T-helper 2 cell treated with Interferon-gamma antibody and Interleukin-4, amounts not matched to agents 5 μg/mL and 100 μg/mL, for 36 hours (primary cell): ENCODE measurements around the gene KRT78.
A peak's percentile ranks its signal among the peaks of the same experiment; 100 is the strongest.

ENCODE experiments used
- DNase-seq: peaks from one replicate; pipeline ENCODE4 v3.0.0; 2021; ENCODE audit warnings: low spot score
- H3K27ac Mint-ChIP-seq: one replicate; pipeline ENCODE4 v1.8.0; 2021; ENCODE audit warnings: mild to moderate bottlenecking, mixed read lengths
- H3K27me3 Mint-ChIP-seq: one replicate; pipeline ENCODE4 v1.8.0; 2021; ENCODE audit warnings: low read depth, mixed read lengths
- H3K36me3 Mint-ChIP-seq: one replicate; pipeline ENCODE4 v1.8.0; 2021; ENCODE audit warnings: low read depth, mixed read lengths
- H3K4me1 Mint-ChIP-seq: one replicate; pipeline ENCODE4 v1.8.0; 2021; ENCODE audit warnings: low read depth, mixed read lengths
- H3K4me3 Mint-ChIP-seq: one replicate; pipeline ENCODE4 v1.8.0; 2022; ENCODE audit warnings: mild to moderate bottlenecking, moderate library complexity, mixed read lengths
- H3K9me3 Mint-ChIP-seq: one replicate; pipeline ENCODE4 v1.8.0; 2021; ENCODE audit warnings: mixed read lengths

Gene KRT78

DNA sequence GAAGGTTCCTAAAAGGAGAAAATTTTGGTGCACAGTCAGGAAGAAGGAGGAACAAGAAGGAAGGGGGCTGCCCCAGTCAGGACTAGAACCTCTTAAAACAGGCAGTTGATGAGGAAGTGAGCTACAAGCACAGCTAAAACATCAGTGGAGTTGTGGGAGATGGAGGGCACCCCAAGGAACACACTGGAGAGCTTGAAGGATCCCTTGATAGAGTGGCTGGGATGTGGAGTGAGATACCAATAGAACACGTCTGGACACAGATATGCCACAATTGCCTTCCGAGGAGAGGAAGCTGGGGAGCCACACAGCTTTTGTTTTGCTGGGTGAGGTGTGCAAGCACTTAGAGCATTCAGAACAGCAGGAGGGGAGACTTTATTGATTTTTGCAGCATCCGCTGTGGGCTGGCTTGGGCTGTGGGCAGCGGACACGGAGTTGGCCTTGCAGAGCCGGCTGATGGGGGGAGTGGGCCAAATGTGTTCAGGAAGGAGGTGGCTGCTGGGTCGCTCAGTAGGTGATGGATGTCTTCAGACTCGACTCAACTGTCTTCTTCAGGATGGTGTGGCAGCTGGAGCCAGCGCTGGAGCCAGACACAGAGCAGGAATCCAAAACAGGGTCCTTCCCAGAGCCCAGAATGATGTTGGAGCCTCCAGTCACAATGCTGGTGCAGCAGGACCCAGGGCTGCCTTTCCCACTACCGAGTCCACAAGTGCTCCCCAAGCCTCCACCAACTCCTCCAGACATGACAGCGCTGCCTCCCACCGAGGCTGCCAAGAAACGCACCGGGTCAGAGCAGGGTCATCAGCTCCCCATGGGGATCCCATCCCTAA is 10.0 kb downstream of the KRT78 start:
- H3K27ac Mint-ChIP-seq = no peak overlapping the region
- H3K4me3 Mint-ChIP-seq = no peak overlapping the region
- H3K36me3 Mint-ChIP-seq = no peaks in the 10 kb centered on the region
- H3K4me1 Mint-ChIP-seq = peaks cover 15% of the 10 kb centered on the region
- DNase-seq = no peak
- peaks cover 3% of the 10 kb centered on the region for H3K27me3 Mint-ChIP-seq
- H3K9me3 Mint-ChIP-seq = no peaks in the 10 kb centered on the region

DNA sequence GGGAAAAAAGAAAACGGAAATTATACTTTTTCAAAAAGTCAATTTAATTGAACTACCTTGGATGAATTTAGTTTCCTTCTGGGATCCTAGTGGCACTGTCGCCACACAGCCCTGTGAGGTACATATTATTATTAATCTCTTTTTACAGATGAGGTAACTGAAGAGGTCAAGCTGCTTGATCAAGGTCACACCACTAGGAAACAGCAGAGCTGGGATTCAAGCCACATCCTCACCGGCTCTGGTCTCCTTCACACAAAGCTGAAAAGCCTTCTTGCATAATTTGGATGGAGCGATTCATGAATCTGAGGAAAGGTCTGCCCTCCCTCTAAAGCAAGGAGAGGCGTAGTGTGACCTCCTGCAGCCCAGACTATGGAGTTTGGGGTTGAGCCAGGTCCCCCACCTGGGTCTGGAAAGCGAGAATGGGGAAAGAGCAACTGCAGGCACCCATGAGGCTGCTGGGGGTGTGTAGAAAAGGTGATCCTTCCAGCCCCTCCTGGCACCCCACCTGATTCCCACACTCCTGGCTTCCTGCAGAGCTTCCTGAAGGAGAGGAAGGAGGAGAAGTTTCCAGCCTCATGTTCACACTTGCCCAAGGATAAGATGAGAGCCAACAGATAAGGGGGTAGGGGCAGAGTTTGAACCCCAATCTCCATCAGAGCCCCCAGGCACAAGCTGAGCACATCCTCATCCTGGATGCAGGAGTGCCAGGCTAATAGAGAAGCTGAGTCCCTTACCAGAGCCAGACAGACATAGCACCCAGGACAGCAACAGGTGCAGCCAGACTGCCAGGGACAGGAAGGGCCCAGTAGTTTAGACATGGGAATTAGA is 10.8 kb downstream of the KRT78 start:
- Mint-ChIP-seq H3K27ac (no peak overlapping the region), H3K4me3 (no peak overlapping the region), H3K36me3 (no peaks in the 10 kb centered on the region), H3K4me1 (peaks cover 15% of the 10 kb centered on the region), H3K27me3 (peaks cover 3% of the 10 kb centered on the region), H3K9me3 (no peaks in the 10 kb centered on the region)
- DNase-seq = no peak

DNA sequence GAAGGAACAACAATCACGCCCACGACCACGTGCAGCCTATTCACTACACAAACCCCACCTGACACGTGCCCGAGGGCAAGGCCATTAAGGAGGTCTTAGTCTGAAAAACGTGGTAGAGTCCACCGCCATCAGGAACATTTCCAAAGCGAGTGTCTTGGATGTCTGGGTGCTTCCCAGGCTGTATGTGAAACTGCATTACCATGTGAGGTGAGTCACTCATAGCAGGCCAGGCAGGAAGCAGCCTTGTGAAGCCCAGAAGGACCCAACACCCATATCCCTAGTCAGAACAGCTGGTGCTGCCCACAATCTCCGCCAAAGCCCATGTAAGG is 11.4 kb downstream of the KRT78 start:
- no peaks in the 10 kb centered on the region for H3K36me3 Mint-ChIP-seq
- peaks cover 3% of the 10 kb centered on the region for H3K27me3 Mint-ChIP-seq
- no peaks in the 10 kb centered on the region for H3K9me3 Mint-ChIP-seq
- H3K27ac Mint-ChIP-seq = no peak overlapping the region
- no peak overlapping the region for H3K4me3 Mint-ChIP-seq
- H3K4me1 Mint-ChIP-seq = peaks cover 15% of the 10 kb centered on the region
- DNase-seq = peak; percentile 16

DNA sequence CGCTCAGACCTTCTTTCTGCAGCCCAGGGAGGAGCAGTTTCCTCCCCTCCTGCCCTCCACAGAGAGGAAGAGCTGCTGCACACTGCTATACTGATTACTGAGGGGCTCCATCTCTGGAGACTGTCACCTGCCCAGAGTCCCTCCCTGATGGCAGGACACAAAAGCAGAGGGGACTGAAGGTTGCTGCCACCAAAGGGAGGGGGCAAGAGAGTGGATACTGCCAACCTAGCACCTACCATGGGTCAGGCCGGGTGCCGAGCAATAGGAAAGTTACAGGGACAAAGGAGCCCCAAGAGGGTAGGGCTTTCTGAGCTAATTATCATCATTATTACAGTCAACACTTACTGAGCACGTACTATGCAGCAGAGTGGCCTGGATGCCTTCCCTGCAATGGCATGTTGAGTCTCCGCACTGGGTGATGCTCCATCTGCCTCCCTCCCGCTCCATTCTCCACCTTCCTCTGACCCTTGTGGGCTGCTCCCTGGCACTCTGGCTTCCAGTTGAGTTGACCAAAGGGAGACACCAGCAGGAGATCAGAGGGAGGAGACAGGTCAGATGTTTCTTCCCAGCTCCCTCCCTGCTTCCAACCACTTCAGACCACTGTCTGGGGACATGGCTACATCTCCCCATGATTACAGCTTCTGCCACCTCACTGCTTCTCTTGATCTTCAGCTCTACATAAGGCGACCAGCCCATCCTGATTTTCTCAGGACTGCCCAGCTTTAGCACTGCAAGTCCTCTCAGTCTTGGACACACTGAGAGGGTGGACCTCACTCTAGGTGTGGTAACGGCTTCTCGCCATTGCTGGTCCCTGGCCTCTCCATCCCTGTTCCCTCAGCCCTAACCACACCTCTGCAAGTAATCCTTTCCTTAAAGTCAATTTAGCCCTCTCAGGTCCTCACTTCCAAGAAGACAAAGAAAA is 12.0 kb downstream of the KRT78 start:
- Mint-ChIP-seq H3K27me3 (peaks cover 3% of the 10 kb centered on the region), H3K36me3 (no peaks in the 10 kb centered on the region), H3K27ac (peak overlapping the region; percentile 28), H3K4me1 (peaks cover 15% of the 10 kb centered on the region), H3K9me3 (no peaks in the 10 kb centered on the region), H3K4me3 (peak overlapping the region; percentile 8)
- DNase-seq = no peak

DNA sequence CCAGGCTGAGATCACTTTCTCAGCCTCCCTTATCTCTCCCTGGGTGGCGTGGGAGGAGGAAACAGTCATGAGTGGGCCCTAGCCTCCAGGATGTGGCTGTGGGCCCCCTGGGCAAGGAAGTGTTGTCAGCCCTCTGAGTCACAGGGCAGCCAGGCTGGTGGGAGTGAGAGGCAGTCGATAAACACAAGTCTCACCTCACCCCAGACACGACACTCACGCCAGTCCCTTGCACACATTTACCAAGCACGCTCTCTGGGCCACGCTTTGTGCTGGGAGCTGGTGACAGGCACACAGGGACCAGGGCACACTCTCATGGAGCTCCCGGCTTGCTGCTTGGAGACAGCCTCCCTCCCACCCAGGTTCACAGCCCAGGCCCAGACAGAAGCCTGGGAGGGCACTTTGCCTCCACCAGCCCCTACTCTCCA is 12.7 kb downstream of the KRT78 start:
- peak overlapping the region; percentile 8 for H3K4me3 Mint-ChIP-seq
- peak; percentile 78 for DNase-seq

DNA sequence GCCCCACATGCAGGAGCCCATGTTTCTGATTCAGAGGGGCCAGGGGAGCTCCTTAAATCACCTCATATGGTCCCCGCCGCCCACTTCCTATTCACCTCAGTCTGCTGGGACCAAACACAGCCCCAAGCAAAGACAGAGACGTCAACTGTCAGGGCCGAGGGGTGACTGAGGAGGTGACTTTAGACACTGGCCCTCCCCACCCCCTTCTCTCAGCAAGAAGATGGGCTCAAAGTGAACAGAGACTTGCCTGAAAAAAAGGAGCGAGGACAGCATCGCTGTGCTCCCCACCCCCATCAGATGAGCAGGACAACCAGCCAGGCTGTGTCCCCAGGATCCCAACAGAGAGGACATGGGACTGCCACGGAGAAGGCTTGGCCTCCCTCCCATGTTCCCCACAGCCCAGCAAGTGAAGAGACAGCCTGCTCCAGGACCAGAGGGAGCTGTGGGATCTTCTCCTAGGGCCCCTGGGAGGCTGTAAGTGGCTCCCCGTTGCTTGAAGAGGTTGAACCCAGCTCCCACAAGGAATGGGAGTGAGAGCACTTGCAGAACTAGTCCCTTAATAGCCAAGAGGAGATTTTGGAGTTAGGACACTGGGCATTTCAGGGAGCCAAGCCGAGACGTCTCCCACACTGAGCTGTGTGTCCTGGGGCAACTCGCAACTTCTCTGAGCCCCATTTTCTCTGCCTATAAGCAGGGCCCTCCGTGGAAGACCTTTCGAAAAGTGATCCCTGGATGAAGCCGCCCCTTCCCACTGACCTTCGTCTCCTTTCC is 13.3 kb downstream of the KRT78 start:
- no peak for DNase-seq
- Mint-ChIP-seq H3K4me3 (no peak overlapping the region), H3K36me3 (no peaks in the 10 kb centered on the region), H3K9me3 (no peaks in the 10 kb centered on the region), H3K4me1 (peaks cover 15% of the 10 kb centered on the region), H3K27me3 (peaks cover 3% of the 10 kb centered on the region), H3K27ac (no peak overlapping the region)

More for the DNA sequence above, 12.7 kb downstream of the KRT78 start:
- peaks cover 3% of the 10 kb centered on the region for H3K27me3 Mint-ChIP-seq
- peak overlapping the region; percentile 28 for H3K27ac Mint-ChIP-seq
- no peaks in the 10 kb centered on the region for H3K9me3 Mint-ChIP-seq
- peaks cover 15% of the 10 kb centered on the region for H3K4me1 Mint-ChIP-seq
- no peaks in the 10 kb centered on the region for H3K36me3 Mint-ChIP-seq

DNA sequence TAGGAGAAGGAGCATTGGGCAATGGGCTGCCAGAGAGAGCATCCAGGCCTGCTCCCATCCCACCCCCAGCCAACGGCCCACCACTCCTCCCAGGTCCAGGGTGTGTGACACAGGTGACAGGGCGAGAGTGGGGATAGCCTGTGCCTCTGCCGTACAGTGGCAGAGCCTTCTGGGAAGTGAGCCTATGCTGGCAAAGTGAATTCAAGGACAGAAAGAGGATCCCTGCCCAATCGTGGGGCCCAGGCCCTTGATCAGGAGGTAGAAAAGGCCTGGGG is 14.1 kb downstream of the KRT78 start:
- no peaks in the 10 kb centered on the region for H3K36me3 Mint-ChIP-seq
- H3K27me3 Mint-ChIP-seq = peaks cover 5% of the 10 kb centered on the region
- no peak for DNase-seq
- peaks cover 15% of the 10 kb centered on the region for H3K4me1 Mint-ChIP-seq
- H3K27ac Mint-ChIP-seq = no peak overlapping the region
- no peak overlapping the region for H3K4me3 Mint-ChIP-seq
- no peaks in the 10 kb centered on the region for H3K9me3 Mint-ChIP-seq

DNA sequence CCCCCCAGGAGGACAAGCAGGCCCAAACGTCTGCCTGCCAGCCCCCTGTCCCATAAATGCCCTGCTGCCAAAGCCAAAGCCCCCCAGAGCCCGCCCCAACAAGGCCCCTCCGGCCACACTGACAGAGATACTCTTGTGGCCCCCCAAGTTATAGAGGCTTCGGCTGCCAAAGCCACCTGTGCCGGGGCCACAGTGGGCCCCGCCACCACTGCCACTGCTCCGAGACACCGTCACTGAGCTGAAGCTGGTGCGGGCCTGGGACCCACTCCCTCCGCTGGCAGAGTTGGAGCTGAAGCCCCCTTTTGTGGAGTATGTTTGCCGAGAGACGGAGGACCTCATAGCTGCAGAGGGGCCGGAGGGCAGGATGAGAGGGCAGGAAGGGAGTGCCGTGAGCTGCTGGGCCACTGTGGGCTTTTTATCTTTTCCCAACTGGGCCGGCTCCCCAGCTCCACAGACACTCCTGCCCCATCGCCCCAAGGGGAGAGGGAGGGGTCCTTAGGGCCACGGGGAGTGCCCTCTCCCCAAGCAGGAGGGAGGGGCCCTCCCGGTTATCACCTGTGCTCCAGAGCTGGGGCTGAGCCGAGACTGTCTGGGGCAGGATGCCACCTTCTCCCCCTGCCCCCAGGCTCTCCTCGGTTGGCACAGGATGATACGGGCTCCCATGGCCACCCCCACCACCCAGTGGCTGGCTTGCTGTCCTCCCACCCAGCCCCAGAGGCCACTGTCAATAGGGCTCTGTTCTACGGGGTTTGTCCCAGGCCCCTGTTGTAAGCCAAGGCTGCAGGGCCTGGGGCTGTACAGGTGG is 14.7 kb downstream of the KRT78 start, which contains the start of gene KRT79:
TSS of gene KRT79 (minus strand) at position 390 of the 805 bp plus-strand sequence. CDS start at position 339, 51 bp downstream.
- H3K36me3 Mint-ChIP-seq = no peaks in the 10 kb centered on the region
- no peak within 1 kb of the TSS for H3K27ac Mint-ChIP-seq
- no peak within 1 kb of the TSS for H3K4me3 Mint-ChIP-seq
- peaks cover 15% of the 10 kb centered on the region for H3K4me1 Mint-ChIP-seq
- DNase-seq = no peak
- H3K9me3 Mint-ChIP-seq = no peaks in the 10 kb centered on the region
- peaks cover 3% of the 10 kb centered on the region for H3K27me3 Mint-ChIP-seq

DNA sequence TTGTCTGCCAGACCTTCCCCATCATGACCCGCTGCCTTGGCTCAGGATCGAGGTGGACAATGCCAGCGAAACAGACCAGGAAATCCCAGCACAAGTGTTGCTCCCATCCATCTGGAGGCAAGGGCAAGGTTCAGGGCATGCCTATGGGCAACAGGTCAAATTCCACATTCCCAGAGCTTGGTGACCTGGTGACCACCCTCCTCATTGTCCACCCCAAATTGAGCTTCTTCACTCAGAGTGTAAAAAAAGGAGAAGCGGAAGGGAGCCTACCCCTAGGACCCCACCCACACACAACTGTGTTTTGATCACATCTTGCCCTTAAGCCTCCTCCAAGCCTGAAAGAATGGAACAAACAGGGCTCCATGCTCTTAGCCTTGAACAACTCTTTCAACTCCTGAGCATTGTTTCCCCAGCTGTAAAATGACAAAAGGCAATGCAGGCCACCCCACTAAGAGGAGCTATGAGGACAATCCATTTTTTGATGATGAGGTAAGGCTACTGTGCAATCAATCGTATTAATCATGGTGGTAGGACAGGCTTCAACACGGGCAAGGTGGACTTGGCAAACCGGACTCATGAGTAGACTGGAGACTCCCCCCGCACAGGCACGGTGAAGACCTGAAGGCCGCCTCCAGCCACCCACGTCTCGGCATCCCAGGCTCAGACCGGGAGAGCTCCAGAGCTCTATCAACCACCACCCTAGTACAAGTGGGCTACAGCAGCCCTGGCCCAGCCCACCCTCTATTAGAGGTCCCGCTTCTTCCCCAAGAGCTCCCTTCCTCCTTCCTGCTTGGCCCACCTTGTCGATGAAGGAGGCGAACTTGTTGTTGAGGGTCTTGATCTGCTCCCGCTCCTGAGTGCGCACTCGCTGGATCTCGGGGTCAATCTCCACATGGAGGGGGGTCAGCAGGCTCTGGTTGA is 15.5 kb downstream of the KRT78 start:
- H3K36me3 Mint-ChIP-seq = no peaks in the 10 kb centered on the region
- H3K27me3 Mint-ChIP-seq = peaks cover 2% of the 10 kb centered on the region
- no peak overlapping the region for H3K4me3 Mint-ChIP-seq
- H3K4me1 Mint-ChIP-seq = peaks cover 15% of the 10 kb centered on the region
- DNase-seq = no peak
- H3K9me3 Mint-ChIP-seq = no peaks in the 10 kb centered on the region
- no peak overlapping the region for H3K27ac Mint-ChIP-seq

DNA sequence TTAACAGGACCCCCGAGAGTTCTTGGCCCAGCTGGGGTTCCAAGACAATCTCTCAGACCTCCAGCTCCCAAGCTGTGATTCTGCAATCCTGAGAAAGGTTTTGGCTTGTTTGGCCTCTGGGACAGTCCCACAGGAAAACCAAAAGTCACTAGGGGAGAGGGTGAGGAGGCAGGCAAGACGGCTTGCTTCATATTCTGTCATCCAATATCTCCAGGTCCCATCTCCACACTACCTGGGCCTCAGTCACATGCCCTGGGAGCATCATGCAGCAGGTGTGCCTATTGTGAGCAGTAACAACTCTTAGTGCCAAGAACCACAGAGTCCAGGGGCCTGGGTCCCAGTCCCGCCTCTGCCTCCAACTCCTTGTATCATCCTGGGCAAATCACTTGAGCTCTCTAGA is 16.3 kb downstream of the KRT78 start:
- Mint-ChIP-seq H3K4me1 (peaks cover 15% of the 10 kb centered on the region), H3K4me3 (no peak overlapping the region), H3K9me3 (no peaks in the 10 kb centered on the region), H3K27me3 (peaks cover 2% of the 10 kb centered on the region), H3K36me3 (no peaks in the 10 kb centered on the region), H3K27ac (no peak overlapping the region)
- DNase-seq = no peak

DNA sequence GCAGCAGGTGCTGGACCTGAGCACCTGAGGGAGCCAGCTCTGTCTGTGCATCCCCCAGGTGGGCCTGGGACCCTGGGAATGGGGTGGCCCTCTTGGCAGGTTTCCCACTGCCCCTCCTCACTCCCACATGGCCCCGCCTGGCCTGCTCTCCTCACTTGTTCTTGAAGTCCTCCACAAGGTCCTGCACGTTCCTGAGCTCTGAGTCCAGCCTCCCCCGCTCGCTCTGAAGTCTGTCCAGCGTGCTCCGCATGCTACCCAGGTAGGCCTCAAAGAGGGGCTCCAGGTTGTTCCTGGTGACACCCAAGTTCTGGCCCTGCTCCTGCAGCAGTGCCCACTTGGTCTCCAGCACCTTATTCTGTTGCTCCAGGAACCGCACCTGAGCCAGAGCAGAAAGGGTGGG is 17.5 kb downstream of the KRT78 start:
- Mint-ChIP-seq H3K27ac (no peak overlapping the region), H3K4me3 (no peak overlapping the region), H3K9me3 (no peaks in the 10 kb centered on the region), H3K4me1 (peaks cover 7% of the 10 kb centered on the region), H3K27me3 (peaks cover 2% of the 10 kb centered on the region), H3K36me3 (no peaks in the 10 kb centered on the region)
- DNase-seq = no peak
